Duodenal mucosa (tissue), 2 donors: ENCODE data around the gene TBC1D19.

Experiments used
- H3K27ac ChIP-seq: one replicate; pipeline ENCODE4 v1.7.0; 2013; ENCODE audit warnings: low read depth, low read length
- H3K27me3 ChIP-seq, 2 donors: one replicate each; pipeline ENCODE4 v1.7.0; 2013; ENCODE audit warnings: low read length in 2 of 2, control low read depth in 1 of 2; ENCODE audit not compliant: insufficient read depth in 2 of 2, control insufficient read depth in 1 of 2
- H3K36me3 ChIP-seq, 2 donors: one replicate each; pipeline ENCODE4 v1.7.0; 2013; ENCODE audit warnings: low read length in 2 of 2, control low read depth in 1 of 2; ENCODE audit not compliant: insufficient read depth in 2 of 2, control insufficient read depth in 1 of 2
- H3K4me1 ChIP-seq, 2 donors: one replicate each; pipeline ENCODE4 v1.7.0; 2013; ENCODE audit warnings: low read length in 2 of 2, control low read depth in 1 of 2; ENCODE audit not compliant: insufficient read depth in 2 of 2, control insufficient read depth in 1 of 2
- H3K4me3 ChIP-seq, 2 donors: one replicate each; pipeline ENCODE4 v1.7.0; 2013; ENCODE audit warnings: low read length in 2 of 2, low read depth in 1 of 2
- H3K9ac ChIP-seq, 2 donors: one replicate each; pipeline ENCODE4 v1.7.0; 2013; ENCODE audit warnings: low read length in 2 of 2, low read depth in 1 of 2
- H3K9me3 ChIP-seq, 2 donors: one replicate each; pipeline ENCODE4 v1.7.0; 2013; ENCODE audit warnings: low read length in 2 of 2, control low read depth in 1 of 2; ENCODE audit not compliant: control insufficient read depth in 1 of 2

Gene TBC1D19

GRCh38 chr4:26726655-26727387 lies 142.9 kb downstream of the TBC1D19 start:
- Histone ChIP-seq H3K9me3 (no peaks in the 10 kb centered on the region), H3K27me3 (no peaks in the 10 kb centered on the region), H3K9ac (no peak overlapping the region), H3K4me1 (no peaks in the 10 kb centered on the region), H3K4me3 (no peak overlapping the region), H3K27ac (no peak overlapping the region), H3K36me3 (no peaks in the 10 kb centered on the region)

GRCh38 chr4:26727844-26728243 lies 144.0 kb downstream of the TBC1D19 start:
- no peaks in the 10 kb centered on the region for H3K4me1 ChIP-seq
- no peaks in the 10 kb centered on the region for H3K27me3 ChIP-seq
- H3K4me3 ChIP-seq, result no peak overlapping the region
- H3K9me3 ChIP-seq, result no peaks in the 10 kb centered on the region
- no peak overlapping the region for H3K27ac ChIP-seq
- H3K9ac ChIP-seq, result no peak overlapping the region
- H3K36me3 ChIP-seq, result no peaks in the 10 kb centered on the region

DNA sequence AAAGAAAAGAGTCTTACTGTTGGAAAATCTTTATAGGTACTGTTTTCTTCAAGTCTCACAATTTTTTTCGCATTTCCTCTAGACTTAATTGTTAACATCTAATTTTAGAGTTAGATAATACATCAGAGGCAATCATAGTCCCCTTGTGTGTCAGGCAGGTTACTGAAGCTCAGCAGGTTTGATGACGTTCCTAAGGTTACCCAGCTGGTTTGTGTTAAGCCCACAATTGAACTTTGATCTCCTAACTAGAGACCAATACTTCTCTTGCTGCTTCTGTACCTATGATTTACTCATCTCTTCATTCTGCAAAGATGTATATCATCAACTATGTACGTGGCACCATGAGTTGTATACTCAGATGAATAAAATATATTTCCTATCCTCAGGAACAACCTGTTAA lies 145.1 kb downstream of the TBC1D19 start:
- Histone ChIP-seq H3K9me3 (no peaks in the 10 kb centered on the region), H3K27me3 (no peaks in the 10 kb centered on the region), H3K4me3 (no peak overlapping the region), H3K4me1 (no peaks in the 10 kb centered on the region), H3K27ac (no peak overlapping the region), H3K36me3 (no peaks in the 10 kb centered on the region), H3K9ac (no peak overlapping the region)

- Histone ChIP-seq H3K27me3 (no peaks in the 10 kb centered on the region), H3K4me1 (no peaks in the 10 kb centered on the region), H3K4me3 (no peak overlapping the region), H3K9ac (no peak overlapping the region), H3K36me3 (no peaks in the 10 kb centered on the region), H3K9me3 (no peaks in the 10 kb centered on the region), H3K27ac (no peak overlapping the region)
Observed at GRCh38 chr4:26729547-26729946, 145.7 kb downstream of the TBC1D19 start.

GRCh38 chr4:26731351-26732035 lies 147.6 kb downstream of the TBC1D19 start:
- H3K36me3 ChIP-seq, result no peaks in the 10 kb centered on the region
- H3K27me3 ChIP-seq, result no peaks in the 10 kb centered on the region
- H3K27ac ChIP-seq, result no peak overlapping the region
- no peaks in the 10 kb centered on the region for H3K4me1 ChIP-seq
- no peak overlapping the region for H3K4me3 ChIP-seq
- no peaks in the 10 kb centered on the region for H3K9me3 ChIP-seq
- no peak overlapping the region for H3K9ac ChIP-seq

- no peaks in the 10 kb centered on the region for H3K9me3 ChIP-seq
- no peak overlapping the region for H3K27ac ChIP-seq
- H3K4me3 ChIP-seq, result no peak overlapping the region
- no peaks in the 10 kb centered on the region for H3K36me3 ChIP-seq
- H3K4me1 ChIP-seq, result no peaks in the 10 kb centered on the region
- no peaks in the 10 kb centered on the region for H3K27me3 ChIP-seq
- no peak overlapping the region for H3K9ac ChIP-seq
Observed at GRCh38 chr4:26732356-26732755, 148.5 kb downstream of the TBC1D19 start.

- Histone ChIP-seq H3K9me3 (no peaks in the 10 kb centered on the region), H3K9ac (no peak overlapping the region), H3K27ac (no peak overlapping the region), H3K4me3 (no peak overlapping the region), H3K36me3 (no peaks in the 10 kb centered on the region), H3K4me1 (no peaks in the 10 kb centered on the region), H3K27me3 (no peaks in the 10 kb centered on the region)
Observed at GRCh38 chr4:26736621-26737020, 152.7 kb downstream of the TBC1D19 start.

GRCh38 chr4:26737385-26737784 lies 153.5 kb downstream of the TBC1D19 start:
- Histone ChIP-seq H3K36me3 (no peaks in the 10 kb centered on the region), H3K27me3 (no peaks in the 10 kb centered on the region), H3K9ac (no peak overlapping the region), H3K4me3 (no peak overlapping the region), H3K9me3 (no peaks in the 10 kb centered on the region), H3K27ac (no peak overlapping the region), H3K4me1 (no peaks in the 10 kb centered on the region)

DNA sequence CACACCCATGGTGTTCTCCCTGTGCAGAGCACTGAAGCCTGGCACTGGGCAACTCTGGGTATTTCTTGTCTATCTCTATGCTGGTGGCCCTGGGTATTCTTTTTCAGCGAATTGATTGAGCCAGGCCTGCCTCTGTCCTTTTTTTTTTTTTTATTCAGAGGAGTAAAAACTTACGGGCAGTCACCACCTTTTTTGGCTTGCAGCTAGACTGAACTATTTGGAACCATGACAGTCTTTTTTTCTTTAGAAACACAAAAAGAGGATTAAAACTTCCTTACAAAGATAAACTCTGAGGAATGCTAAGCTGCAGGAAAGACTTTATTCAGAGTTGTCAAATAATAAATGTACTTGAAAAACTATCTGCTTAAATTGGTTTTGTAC lies 157.6 kb downstream of the TBC1D19 start:
- H3K9me3 ChIP-seq, result no peaks in the 10 kb centered on the region
- no peak overlapping the region for H3K4me3 ChIP-seq
- H3K36me3 ChIP-seq, result no peaks in the 10 kb centered on the region
- H3K27me3 ChIP-seq, result no peaks in the 10 kb centered on the region
- H3K27ac ChIP-seq, result no peak overlapping the region
- H3K9ac ChIP-seq, result no peak overlapping the region
- H3K4me1 ChIP-seq, result no peaks in the 10 kb centered on the region

- Histone ChIP-seq H3K9me3 (no peaks in the 10 kb centered on the region), H3K36me3 (no peaks in the 10 kb centered on the region), H3K27ac (no peak overlapping the region), H3K4me1 (no peaks in the 10 kb centered on the region), H3K4me3 (no peak overlapping the region), H3K9ac (no peak overlapping the region), H3K27me3 (no peaks in the 10 kb centered on the region)
Observed at GRCh38 chr4:26746802-26747213, 162.9 kb downstream of the TBC1D19 start.
